B cell (primary cell): Measurements from ENCODE around the gene FAM217B.

Experiments used
- EZH2 ChIP-seq: IDR thresholded peaks from 2 replicates; pipeline ENCODE4 v1.6.1; 2012; ENCODE audit warnings: borderline replicate concordance, low read depth, mild to moderate bottlenecking, moderate library complexity, low read length; ENCODE audit not compliant: insufficient read depth, poor library complexity, severe bottlenecking
- TF ChIP-seq, protein P1 (sequence below): fragments of 200-600 bp; IDR thresholded peaks from one replicate; pipeline ENCODE4 v1.8.0; 2022; ENCODE audit warnings: antibody characterized with exemption, mild to moderate bottlenecking

DNA sequence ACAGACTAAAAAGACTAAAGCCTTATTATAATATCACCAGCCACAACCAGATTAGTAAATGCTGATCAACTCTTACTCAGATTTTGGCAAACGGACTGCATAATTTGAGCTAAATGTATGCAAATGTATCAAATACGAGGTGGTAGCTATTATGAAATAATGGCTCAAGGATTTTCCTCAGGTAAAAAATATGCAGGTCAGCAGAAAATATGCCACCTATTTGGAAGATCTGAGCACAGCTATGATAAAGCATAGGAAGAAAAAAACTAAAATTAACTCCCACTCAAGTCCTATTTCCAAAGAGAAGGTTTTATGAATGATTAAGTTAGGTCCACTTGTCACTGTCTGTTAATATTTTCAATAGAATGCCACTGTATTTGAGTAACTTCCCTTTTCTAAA is 29.1 kb upstream of the FAM217B start:
- TF ChIP-seq, protein P1, sequence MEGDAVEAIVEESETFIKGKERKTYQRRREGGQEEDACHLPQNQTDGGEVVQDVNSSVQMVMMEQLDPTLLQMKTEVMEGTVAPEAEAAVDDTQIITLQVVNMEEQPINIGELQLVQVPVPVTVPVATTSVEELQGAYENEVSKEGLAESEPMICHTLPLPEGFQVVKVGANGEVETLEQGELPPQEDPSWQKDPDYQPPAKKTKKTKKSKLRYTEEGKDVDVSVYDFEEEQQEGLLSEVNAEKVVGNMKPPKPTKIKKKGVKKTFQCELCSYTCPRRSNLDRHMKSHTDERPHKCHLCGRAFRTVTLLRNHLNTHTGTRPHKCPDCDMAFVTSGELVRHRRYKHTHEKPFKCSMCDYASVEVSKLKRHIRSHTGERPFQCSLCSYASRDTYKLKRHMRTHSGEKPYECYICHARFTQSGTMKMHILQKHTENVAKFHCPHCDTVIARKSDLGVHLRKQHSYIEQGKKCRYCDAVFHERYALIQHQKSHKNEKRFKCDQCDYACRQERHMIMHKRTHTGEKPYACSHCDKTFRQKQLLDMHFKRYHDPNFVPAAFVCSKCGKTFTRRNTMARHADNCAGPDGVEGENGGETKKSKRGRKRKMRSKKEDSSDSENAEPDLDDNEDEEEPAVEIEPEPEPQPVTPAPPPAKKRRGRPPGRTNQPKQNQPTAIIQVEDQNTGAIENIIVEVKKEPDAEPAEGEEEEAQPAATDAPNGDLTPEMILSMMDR = no peak
- no peak for TF ChIP-seq EZH2
